GM15510 (cell line): ENCODE data around the gene ZNF688.

ENCODE experiments used
- POLR2A ChIP-seq: IDR thresholded peaks from 3 replicates; pipeline ENCODE4 v1.6.1; 2011; ENCODE audit warnings: borderline replicate concordance; ENCODE audit not compliant: insufficient read length; ENCODE audit errors: extremely low read depth

The ZNF688 gene

DNA sequence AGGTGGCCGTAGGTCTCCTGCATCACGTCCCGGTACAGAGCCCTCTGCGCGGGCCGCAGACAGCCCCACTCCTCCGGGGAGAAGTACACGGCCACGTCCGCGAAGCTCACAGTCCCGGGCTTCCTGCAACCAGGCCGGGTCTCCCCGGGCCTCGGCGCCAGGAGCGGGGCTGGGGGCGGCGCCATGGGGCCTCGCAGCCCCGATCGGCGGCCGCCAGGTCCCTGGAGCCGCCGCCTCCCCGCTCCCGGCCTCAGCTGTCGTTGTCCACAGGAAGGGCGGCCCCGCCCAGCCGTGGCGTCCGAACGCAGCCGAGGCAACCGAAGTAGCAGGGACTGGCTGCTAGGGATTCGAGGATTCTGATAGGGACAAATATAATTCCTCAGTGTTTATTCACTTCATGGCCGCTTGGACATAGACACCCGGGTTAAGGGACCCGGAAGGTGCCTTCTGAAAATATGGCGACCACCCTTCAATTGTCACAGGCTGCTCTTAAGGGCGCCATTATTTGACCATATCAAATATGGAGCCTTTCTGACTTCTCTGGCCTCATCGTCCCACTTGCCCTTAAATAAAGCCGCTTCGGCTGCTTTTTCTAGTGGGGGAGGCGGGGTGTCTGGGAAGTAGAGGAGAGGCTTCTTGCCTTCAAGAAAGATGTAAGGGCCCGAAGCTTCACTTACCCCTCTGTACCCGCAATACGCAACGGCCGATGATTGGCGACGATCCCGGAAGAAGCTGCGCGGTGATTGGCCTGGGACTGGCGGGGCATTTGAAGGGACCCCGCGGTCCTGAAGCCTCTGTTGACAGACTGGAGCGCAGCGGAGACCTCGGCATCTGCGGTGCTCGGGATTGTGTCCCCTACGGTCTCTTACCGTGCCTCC lies at the start of gene ZNF688:
TSS of gene ZNF688 (minus strand) at position 270 of the 878 bp plus-strand sequence. CDS start at position 185, 85 bp downstream.
- TF ChIP-seq POLR2A, result peak; percentile 58

DNA sequence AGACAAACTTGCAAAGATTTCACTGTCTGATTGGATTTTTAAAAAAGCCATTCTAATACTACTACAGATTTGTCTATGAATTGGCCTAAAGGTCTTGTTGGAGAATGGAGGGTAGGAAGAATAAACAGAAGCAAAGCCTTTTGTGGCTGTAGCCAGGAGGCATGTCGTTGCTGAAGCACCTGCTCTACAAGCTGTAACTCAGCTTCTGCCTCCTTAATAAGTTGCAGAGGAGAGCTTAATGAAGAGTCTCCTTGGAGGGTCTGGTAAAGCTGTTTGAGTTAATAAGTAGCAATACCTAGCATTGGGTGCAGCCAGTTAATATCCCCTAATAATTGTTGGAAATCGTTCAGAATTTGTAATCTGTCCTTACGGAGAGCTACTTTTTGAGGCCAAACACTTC lies 48.7 kb upstream of the ZNF688 start:
- TF ChIP-seq POLR2A, result no peak

DNA sequence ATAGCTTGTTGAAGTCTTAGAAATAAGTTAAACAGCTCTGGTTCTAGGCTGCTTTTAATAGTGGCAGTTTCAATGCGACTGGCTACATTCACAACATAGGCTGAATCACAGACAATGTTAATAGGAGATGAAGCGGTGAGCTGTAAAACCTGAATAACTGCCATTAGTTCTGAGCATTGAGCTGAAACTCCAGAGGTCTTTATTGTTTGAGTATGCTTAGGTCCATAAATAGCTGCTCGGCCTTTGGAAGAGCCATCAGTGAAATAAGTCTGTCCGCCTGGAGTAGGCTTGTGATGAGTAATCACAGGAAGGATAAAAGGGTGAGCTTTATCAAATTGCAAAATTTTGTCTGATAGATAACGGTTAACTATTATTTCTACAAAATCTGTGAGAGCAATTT lies 48.1 kb upstream of the ZNF688 start:
- TF ChIP-seq POLR2A, result no peak

DNA sequence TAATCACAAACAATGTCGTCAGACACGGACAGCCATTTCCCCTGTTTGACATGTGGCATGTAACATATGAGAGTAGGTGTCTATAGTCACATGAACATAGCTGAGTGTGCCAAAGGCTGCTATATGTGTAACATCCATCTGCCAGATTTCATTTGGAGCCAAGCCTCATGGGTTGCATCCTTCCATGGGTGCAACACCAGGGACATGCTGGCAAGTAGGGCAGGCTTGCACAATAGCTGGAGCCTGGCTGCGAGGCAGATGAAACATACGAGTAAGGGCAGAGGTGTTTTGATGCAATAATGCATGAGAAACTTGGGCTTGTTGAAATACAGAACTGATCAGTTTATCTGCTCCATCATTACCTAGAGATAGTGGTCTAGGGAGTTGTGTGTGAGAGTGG lies 47.7 kb upstream of the ZNF688 start:
- TF ChIP-seq POLR2A, result no peak

DNA sequence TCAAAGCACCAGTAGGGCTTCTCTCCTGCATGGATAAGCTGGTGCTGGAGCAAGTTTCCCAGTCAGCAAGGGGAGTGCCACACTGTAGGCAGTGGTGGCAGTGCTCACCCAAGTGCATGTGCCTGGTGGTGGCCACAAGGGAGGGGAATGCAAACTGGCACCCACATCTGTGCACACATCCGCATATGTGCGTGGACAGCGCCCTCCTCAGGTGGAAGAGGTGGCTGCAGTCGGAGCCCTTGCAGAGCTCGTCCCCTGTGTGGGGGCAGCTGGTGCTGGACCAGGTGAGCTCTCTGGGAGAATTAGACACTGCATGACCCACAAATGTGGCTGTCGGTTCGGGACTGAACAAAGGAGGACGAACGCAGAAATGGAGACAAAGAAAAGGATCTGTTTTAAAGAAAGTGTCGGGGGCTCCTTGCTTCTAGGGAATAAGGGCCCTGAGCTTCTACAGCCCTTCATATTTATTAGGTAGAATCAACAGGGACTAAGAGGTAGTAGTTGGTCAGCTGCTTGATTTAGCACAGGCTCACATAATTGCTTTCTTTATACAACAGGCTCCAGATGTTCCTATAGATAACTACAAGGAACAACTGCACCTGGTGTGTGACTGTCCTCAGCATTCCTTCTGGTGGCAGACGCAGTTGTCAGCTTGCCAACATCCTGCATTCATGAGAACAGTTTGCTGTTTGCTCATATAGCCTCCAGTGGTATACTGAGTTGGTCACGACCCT lies 44.0 kb upstream of the ZNF688 start:
- TF ChIP-seq POLR2A, result no peak

DNA sequence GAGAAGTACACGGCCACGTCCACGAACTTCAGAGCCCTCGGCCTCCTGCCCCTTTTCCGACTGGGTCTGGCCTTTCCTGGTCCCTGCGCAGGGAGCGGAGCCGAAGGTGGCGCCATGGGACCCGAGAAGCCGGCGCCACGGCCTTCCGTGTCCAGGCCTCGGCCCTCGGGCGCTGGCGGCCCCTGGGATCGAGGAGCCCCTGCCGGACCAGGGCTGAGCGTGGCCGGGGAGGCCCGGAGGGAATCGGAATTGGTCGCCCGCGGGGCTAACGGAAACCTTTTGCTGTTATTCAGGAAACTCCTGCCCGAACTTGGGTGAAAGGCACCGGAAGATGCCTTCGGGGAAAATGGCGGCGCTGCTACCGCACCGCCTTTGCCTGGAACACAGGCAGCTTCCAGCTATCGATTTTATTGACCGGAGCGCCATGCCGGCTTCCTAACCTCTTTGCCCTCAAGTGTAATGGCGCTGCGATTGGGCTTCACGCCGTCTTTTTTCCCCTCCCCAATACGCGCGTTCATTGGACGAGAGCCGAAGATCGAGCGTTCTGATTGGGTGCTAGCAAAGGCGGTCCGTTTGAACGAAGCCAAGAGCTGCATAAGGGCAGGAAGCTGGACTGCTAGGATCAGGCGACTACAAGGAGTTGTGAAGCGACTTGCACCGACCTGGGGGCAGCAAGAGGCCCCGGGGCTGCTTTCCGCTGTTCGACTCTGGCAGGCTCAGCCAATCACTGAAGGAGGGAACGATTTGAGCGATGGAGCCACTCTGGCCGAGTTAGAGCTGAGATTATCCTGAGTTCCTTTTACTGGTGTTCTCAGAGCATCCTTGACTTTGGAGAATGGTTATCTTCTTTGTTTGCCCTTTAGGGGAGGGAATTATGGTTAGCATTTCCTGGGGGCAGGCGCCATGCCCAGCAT lies 38.7 kb upstream of the ZNF688 start, which contains the start of gene ZNF689:
TSS of gene ZNF689 (minus strand) at position 464 of the 914 bp plus-strand sequence. CDS start at position 116, 348 bp downstream.
- TF ChIP-seq POLR2A, result peak; percentile 69

DNA sequence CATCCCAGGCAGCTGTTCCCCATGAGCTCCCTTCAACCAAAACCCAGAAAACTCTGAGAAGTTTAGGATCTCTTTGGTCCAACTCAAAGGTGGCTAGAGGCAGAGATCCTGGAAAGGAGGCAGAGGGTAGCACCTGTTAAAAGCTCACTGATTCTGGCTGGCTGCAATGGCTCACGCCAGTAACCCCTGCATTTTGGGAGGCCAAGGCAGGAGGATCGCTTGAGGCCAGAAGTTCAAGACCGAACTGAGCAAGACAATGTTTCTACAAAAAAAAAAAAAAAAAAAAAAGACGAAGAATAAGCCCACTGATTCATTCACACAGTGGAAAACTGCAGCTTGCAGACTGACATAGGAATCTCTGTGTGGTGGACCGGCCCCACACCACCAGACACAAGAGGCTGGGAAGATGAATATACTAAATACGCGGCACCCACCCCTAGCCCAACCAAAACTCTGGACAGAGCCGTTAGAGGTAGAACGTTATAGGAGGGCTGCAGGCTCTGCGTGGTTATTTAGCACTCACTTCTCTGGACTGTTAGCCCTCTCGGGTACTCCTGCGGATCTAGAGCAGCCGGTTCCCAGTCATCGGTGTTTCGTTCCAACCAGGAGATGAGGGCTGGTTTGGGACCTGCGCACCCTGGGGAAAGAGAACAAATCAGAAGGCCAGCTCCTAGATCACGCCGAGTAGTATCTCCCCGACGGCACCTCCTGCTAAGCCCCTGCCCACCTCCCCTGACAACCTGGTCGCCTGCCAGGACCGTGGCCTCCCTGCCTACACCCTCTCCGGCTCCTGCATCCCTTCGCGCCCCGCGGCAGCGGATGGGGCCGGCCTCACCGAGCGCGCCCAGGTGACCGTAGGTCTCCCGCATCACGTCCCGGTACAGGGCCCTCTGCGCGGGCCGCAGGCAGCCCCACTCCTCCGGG lies 37.8 kb upstream of the ZNF688 start:
- no peak for TF ChIP-seq POLR2A

DNA sequence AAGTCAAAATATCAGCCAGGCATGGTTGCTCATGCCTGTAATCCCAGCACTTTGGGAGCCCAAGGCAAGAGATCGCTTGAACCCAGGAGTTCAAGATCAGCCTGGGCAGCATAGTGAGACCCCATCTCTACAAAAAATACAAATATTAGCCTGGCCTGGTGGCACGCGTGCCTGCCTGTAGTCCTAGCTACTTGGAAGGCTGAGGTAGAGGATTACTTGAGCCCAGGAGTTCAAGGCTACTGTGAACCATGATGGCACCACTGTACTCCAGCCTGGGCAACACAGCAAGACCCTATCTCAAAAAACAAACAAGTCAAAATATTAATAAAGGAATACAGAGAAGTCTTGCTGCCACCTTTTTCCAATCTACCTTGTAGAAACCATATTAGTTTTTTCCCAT lies 34.5 kb upstream of the ZNF688 start:
- TF ChIP-seq POLR2A, result no peak

DNA sequence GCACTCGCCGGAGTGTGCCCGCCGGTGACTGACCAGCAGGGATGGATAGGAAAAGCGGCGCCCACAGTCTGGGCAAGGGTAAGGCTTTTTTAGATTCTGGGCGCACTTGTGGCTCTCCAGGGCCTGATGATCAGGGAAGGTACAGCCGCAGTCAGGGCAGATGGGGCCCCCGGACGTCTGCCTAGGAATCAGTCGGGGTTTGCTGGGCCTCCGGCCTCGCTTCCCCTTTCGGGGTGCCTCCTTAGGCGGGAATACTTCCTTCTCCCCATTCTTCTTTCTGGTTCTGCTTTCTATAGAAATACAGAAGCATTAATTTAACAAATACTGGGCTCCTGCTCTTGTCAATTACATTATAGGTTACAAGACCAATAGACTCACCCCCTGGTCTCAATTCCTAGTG lies 33.6 kb upstream of the ZNF688 start:
- TF ChIP-seq POLR2A, result no peak

DNA sequence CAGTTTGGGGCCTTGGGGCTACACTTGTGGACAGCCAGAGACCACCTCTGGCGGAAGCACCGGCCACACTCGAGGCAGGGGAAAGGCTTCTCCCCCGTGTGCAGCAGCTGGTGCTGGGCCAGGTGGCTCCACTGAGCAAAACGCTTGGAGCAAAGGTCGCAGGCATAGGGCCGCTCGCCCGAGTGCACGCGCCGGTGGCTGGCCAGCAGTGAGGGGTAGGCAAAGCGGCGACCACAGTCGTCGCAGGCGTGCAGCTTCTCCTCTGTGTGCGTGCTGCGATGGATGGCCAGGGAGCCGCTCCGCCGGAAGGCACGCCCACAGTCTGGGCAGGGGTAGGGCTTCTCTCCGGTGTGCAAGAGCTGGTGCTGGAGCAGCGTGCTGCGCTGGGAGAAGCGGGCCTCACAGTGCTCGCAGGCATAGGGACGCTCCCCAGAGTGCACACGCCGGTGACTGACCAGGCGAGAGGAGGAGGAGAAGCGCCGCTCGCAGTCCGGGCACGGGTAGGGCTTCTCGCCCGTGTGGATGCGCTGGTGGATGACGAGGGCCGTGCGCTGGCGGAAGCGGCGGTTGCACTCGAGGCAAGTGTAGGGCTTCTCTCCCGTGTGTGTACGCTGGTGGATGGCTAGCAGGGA lies 32.9 kb upstream of the ZNF688 start:
- TF ChIP-seq POLR2A, result no peak

DNA sequence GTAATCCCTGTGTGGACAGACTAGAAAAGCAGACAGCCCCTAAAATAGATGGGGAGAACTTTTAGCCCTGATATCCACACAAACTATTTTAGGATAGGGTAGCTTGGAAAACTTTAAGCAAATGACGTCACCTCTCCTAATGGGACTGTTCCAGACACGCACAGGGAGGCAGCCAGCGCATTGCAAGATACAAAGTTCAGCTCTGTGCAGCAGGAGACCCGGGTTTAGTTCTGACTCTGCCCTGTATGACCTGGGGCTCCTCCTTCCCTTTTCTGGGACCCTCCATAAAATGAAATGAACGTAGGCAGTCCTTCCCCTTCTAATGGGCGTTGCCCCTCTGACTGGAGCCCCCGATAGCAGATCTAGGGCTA lies 32.4 kb upstream of the ZNF688 start:
- TF ChIP-seq POLR2A, result no peak

DNA sequence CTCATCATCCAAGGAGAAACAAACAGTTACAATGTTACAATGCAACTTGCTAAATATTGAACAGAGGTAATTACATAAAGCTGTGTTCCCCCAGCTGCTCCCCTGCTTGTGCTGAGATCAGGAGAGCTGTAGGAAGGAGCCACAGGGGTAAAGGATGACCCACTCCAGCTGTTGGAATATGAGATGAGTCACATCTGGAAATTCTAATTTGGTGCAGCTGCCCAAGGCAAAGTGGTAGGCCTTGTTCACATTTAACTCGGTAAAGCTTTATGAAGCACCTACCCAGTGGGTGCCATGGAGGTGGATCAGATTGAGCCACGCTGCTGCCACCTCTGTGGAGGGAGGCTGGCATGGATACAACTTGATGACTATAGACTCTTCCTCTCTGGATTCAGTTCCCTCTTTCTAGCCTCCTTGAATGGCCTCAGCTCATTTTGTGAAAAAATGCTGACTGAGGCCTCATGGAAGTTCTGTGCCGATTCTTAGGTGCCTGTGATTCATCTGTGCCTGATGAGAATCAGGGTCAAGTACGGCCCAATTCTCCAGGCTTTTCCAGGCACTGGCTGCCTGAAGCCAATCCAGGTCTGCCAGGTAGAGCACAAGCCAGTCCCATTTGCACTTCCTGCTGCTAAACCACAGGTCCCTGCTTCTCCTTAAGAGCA lies 31.2 kb upstream of the ZNF688 start:
- TF ChIP-seq POLR2A, result no peak

DNA sequence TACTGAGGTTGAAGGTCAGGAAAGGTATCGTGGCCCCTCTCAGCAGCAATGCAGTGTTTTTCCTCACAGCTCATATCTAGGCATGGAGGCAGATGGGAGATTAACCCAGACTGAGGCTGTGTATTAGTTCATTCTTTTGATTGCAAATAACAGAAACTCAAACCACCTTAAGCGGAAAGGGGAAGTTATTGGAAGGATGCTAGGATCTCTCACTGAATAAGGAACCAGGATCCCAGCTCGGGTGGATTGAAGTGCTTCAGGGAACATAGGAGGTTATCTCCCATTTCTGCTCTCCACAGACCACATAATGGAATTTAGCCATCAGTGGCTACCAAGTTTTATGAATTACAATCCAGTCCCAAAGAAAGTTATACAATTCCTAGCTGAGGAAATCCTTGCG lies 30.5 kb upstream of the ZNF688 start:
- no peak for TF ChIP-seq POLR2A
